Glutamatergic neuron (in vitro differentiated cells): Measurements from ENCODE around the gene RUVBL2. TPM values are rescaled to one million over a fixed set of nuclear protein-coding genes. Genes with fewer than 3 reads are reported as not detected.
"Not testable (repeated sequence)": the region's sequence is repeated elsewhere in the genome, so short reads cannot be mapped to it uniquely, and the experiment has no call there.

Experiments used
- DNase-seq: peaks from one replicate; pipeline ENCODE4 v3.0.0; 2022
- H3K27ac Mint-ChIP-seq: one replicate; pipeline ENCODE4 v1.8.0; 2020; ENCODE audit warnings: mild to moderate bottlenecking, mixed read lengths, inconsistent platforms; ENCODE audit not compliant: unreplicated experiment
- H3K27me3 Mint-ChIP-seq: one replicate; pipeline ENCODE4 v1.8.0; 2020; ENCODE audit warnings: mild to moderate bottlenecking, moderate library complexity, mixed read lengths, inconsistent platforms; ENCODE audit not compliant: unreplicated experiment
- H3K36me3 Mint-ChIP-seq: one replicate; pipeline ENCODE4 v1.8.0; 2020; ENCODE audit warnings: mild to moderate bottlenecking, mixed read lengths, inconsistent platforms; ENCODE audit not compliant: unreplicated experiment
- H3K4me1 Mint-ChIP-seq: one replicate; pipeline ENCODE4 v1.8.0; 2020; ENCODE audit warnings: mild to moderate bottlenecking, low read depth, mixed read lengths, inconsistent platforms; ENCODE audit not compliant: unreplicated experiment
- H3K4me3 Mint-ChIP-seq: one replicate; pipeline ENCODE4 v1.8.0; 2020; ENCODE audit warnings: mild to moderate bottlenecking, mixed read lengths, inconsistent platforms; ENCODE audit not compliant: unreplicated experiment
- H3K9me3 Mint-ChIP-seq: one replicate; pipeline ENCODE4 v1.8.0; 2020; ENCODE audit warnings: mild to moderate bottlenecking, moderate library complexity, mixed read lengths, inconsistent platforms; ENCODE audit not compliant: unreplicated experiment
- CTCF ChIP-seq: fragments of 200-600 bp; sonication (generic); IDR thresholded peaks from one replicate; pipeline ENCODE4 v1.5.0; 2021; ENCODE audit not compliant: partially characterized antibody, unreplicated experiment
- total RNA-seq: library from RNA; stranded (reverse); fragmentation: NEBNext Ultra II Directional; extraction: Animal tissue kit (Norgen Biotek cat#: 25700); gene quantifications from one replicate; pipeline ENCODE4 v1.2.1, GENCODE V29; 2021; ENCODE audit not compliant: unreplicated experiment

The RUVBL2 gene
- total RNA-seq, 1 donor from 2014 or later = 60.9 TPM

- DNase-seq, H3K4me3 Mint-ChIP-seq, H3K4me1 Mint-ChIP-seq, H3K36me3 Mint-ChIP-seq, H3K9me3 Mint-ChIP-seq, H3K27me3 Mint-ChIP-seq: not testable (repeated sequence)
- H3K27ac Mint-ChIP-seq = peak overlapping the region; percentile 25
Measured at GRCh38 chr19:49049834-49050233, 56.1 kb downstream of the RUVBL2 start.

GRCh38 chr19:49050376-49051033 is 56.8 kb downstream of the RUVBL2 start:
- not testable (repeated sequence) for DNase-seq, H3K4me3 Mint-ChIP-seq, H3K27me3 Mint-ChIP-seq, H3K27ac Mint-ChIP-seq, H3K4me1 Mint-ChIP-seq, H3K36me3 Mint-ChIP-seq, H3K9me3 Mint-ChIP-seq

GRCh38 chr19:49056101-49056901 is 62.6 kb downstream of the RUVBL2 start:
- Mint-ChIP-seq H3K27ac (no peak overlapping the region), H3K27me3 (peaks cover 17% of the 10 kb centered on the region), H3K9me3 (no peaks in the 10 kb centered on the region), H3K36me3 (no peaks in the 10 kb centered on the region), H3K4me1 (no peaks in the 10 kb centered on the region), H3K4me3 (peak overlapping the region; percentile 55)
- DNase-seq = peak; percentile 75
- peak; percentile 34 for TF ChIP-seq CTCF

GRCh38 chr19:49056902-49057596 is 63.4 kb downstream of the RUVBL2 start:
- H3K27ac Mint-ChIP-seq, DNase-seq: not testable (repeated sequence)
- H3K27me3 Mint-ChIP-seq = peaks cover 17% of the 10 kb centered on the region

GRCh38 chr19:49057636-49058234 is 64.0 kb downstream of the RUVBL2 start, which contains the start of gene CGB7:
TSS of gene CGB7 (minus strand) at chr19:49057749. CDS start at chr19:49055375, 2,374 bp downstream.
- H3K27ac Mint-ChIP-seq = no peak within 1 kb of the TSS
- H3K4me3 Mint-ChIP-seq = peak within 1 kb of the TSS; percentile 74
- H3K4me1 Mint-ChIP-seq = no peaks in the 10 kb centered on the region
- DNase-seq = peak; percentile 81
- no peak for TF ChIP-seq CTCF
- H3K9me3 Mint-ChIP-seq = no peaks in the 10 kb centered on the region
- no peaks in the 10 kb centered on the region for H3K36me3 Mint-ChIP-seq
- H3K27me3 Mint-ChIP-seq = peaks cover 17% of the 10 kb centered on the region

More at GRCh38 chr19:49056902-49057596, 63.4 kb downstream of the RUVBL2 start:
- not testable (repeated sequence) for H3K36me3 Mint-ChIP-seq, H3K9me3 Mint-ChIP-seq, H3K4me1 Mint-ChIP-seq
- H3K4me3 Mint-ChIP-seq = peak overlapping the region; percentile 73

GRCh38 chr19:49058562-49058961 is 64.9 kb downstream of the RUVBL2 start:
- Mint-ChIP-seq H3K4me1 (no peaks in the 10 kb centered on the region), H3K27ac (no peak overlapping the region), H3K9me3 (no peaks in the 10 kb centered on the region), H3K27me3 (peaks cover 17% of the 10 kb centered on the region), H3K36me3 (no peaks in the 10 kb centered on the region), H3K4me3 (no peak overlapping the region)
- DNase-seq = no peak
- TF ChIP-seq CTCF = no peak
